HS-5 (cell line): Measurements from ENCODE around the gene PRSS50.
"Not testable (repeated sequence)": the region's sequence is repeated elsewhere in the genome, so short reads cannot be mapped to it uniquely, and the experiment has no call there.

ENCODE experiments used
- DNase-seq: peaks from one replicate; pipeline ENCODE4 v3.0.0-alpha.2; 2012; ENCODE audit warnings: low read depth

The PRSS50 gene

GRCh38 chr3:46717447-46718231 is at the start of gene PRSS50:
TSS of gene PRSS50 (minus strand) at chr3:46717869. CDS start at chr3:46717824, 45 bp downstream.
- DNase-seq = no peak

- no peak for DNase-seq
Observed at GRCh38 chr3:46764206-46764605, 46.5 kb upstream of the PRSS50 start.

- no peak for DNase-seq
Observed at GRCh38 chr3:46763178-46763577, 45.5 kb upstream of the PRSS50 start.

- DNase-seq = no peak
Observed at GRCh38 chr3:46759239-46760167, 41.8 kb upstream of the PRSS50 start.

GRCh38 chr3:46756642-46757041 is 39.0 kb upstream of the PRSS50 start:
- no peak for DNase-seq

- DNase-seq = no peak
Observed at GRCh38 chr3:46755646-46756045, 38.0 kb upstream of the PRSS50 start.

- not testable (repeated sequence) for DNase-seq
Observed at GRCh38 chr3:46753127-46753526, 35.5 kb upstream of the PRSS50 start.

- no peak for DNase-seq
Observed at GRCh38 chr3:46750555-46751038, 32.9 kb upstream of the PRSS50 start.

GRCh38 chr3:46749129-46749528 is 31.5 kb upstream of the PRSS50 start:
- DNase-seq = no peak

- DNase-seq = no peak
Observed at GRCh38 chr3:46748170-46748569, 30.5 kb upstream of the PRSS50 start.

GRCh38 chr3:46746711-46747110 is 29.0 kb upstream of the PRSS50 start:
- no peak for DNase-seq

GRCh38 chr3:46742992-46743585 is 25.4 kb upstream of the PRSS50 start:
- no peak for DNase-seq

- DNase-seq = not testable (repeated sequence)
Observed at GRCh38 chr3:46739565-46739964, 21.9 kb upstream of the PRSS50 start.

GRCh38 chr3:46737329-46737731 is 19.7 kb upstream of the PRSS50 start:
- DNase-seq = no peak

GRCh38 chr3:46736006-46736872 is 18.6 kb upstream of the PRSS50 start:
- DNase-seq = no peak

- no peak for DNase-seq
Observed at GRCh38 chr3:46734773-46735172, 17.1 kb upstream of the PRSS50 start.

GRCh38 chr3:46733026-46733800 is 15.5 kb upstream of the PRSS50 start:
- DNase-seq = no peak

GRCh38 chr3:46731795-46732194 is 14.1 kb upstream of the PRSS50 start:
- DNase-seq = no peak

- DNase-seq = no peak
Observed at GRCh38 chr3:46730819-46731218, 13.2 kb upstream of the PRSS50 start.

GRCh38 chr3:46729038-46729437 is 11.4 kb upstream of the PRSS50 start:
- no peak for DNase-seq
